K562 (cell line): Measurements from ENCODE around the gene ANKRD13B. TPM values are rescaled to one million over a fixed set of nuclear protein-coding genes. Genes with fewer than 3 reads are reported as not detected.
A peak's percentile ranks its signal among the peaks of the same experiment; 100 is the strongest.

Source experiments
- CHAMP1 ChIP-seq: fragments of 450-650 bp; IDR thresholded peaks from 2 replicates; pipeline ENCODE4 v1.6.1; 2016; ENCODE audit warnings: mild to moderate bottlenecking
- E2F6 ChIP-seq, 2 experiments: IDR thresholded peaks; 2 replicates each; pipeline ENCODE4 v1.6.1; 2011; ENCODE audit warnings: borderline replicate concordance in 1 of 2, control low read depth in 1 of 2, low read depth in 1 of 2, low read length in 1 of 2, mild to moderate bottlenecking in 1 of 2, mixed read lengths in 1 of 2, moderate library complexity in 1 of 2; ENCODE audit not compliant: insufficient read depth in 1 of 2, insufficient read length in 1 of 2, poor library complexity in 1 of 2, severe bottlenecking in 1 of 2; ENCODE audit errors: extremely low read depth in 1 of 2
- ELF1 ChIP-seq: fragments of 200-800 bp; sonication (Bioruptor generic); IDR thresholded peaks from 2 replicates; pipeline ENCODE4 v1.6.1; 2016; ENCODE audit warnings: missing genetic modification characterization, missing compliant biosample characterization
- GATAD2B ChIP-seq: fragments of 450-650 bp; IDR thresholded peaks from 2 replicates; pipeline ENCODE4 v1.6.1; 2017; ENCODE audit warnings: mild to moderate bottlenecking, borderline replicate concordance
- HMGN3 ChIP-seq: IDR thresholded peaks from 2 replicates; pipeline ENCODE4 v1.6.1; 2011; ENCODE audit warnings: borderline replicate concordance, low read depth, mild to moderate bottlenecking, mixed read lengths, low read length; ENCODE audit not compliant: insufficient read length; ENCODE audit errors: extremely low read depth
- KDM5B ChIP-seq: fragments of 200-600 bp; sonication (generic); IDR thresholded peaks from 2 replicates; pipeline ENCODE4 v1.6.1; 2012; ENCODE audit warnings: low read depth, mild to moderate bottlenecking, moderate library complexity, low read length, control low read depth, inconsistent platforms; ENCODE audit not compliant: insufficient replicate concordance
- KLF1 ChIP-seq: fragments of 450-650 bp; IDR thresholded peaks from 2 replicates; pipeline ENCODE4 v1.6.1; 2016; ENCODE audit warnings: missing genetic modification characterization, missing compliant biosample characterization
- MAZ ChIP-seq, 2 experiments: fragments of 450-650 bp in 1 of 2; sonication (generic) in 1 of 2; formaldehyde crosslinking; IDR thresholded peaks in 1 of 2; conservative IDR thresholded peaks in 1 of 2; 2 replicates each; pipeline versions ENCODE4 v1.4.0 to v1.5.0; 2020; ENCODE audit warnings: mild to moderate bottlenecking in 1 of 2, missing genetic modification reagents in 1 of 2
- MYC ChIP-seq, 2 experiments: fragments of 250-450 bp in 1 of 2; sonication (Bioruptor Pico) in 1 of 2; IDR thresholded peaks; 2 replicates each; pipeline versions ENCODE4 v1.5.1 to v1.6.1; 2012 to 2021; ENCODE audit warnings: low read depth in 2 of 2, borderline replicate concordance in 1 of 2, improper control_type of control experiment in 1 of 2, low read length in 1 of 2, mild to moderate bottlenecking in 1 of 2, moderate library complexity in 1 of 2
- NR2C2 ChIP-seq, 2 experiments: fragments of 200-800 bp in 1 of 2; sonication (Bioruptor generic) in 1 of 2; sonication (generic) in 1 of 2; formaldehyde crosslinking in 1 of 2; IDR thresholded peaks; 2 replicates each; pipeline versions ENCODE4 v1.6.1 to v1.8.0; 2016 to 2022; ENCODE audit warnings: mild to moderate bottlenecking in 1 of 2, missing compliant biosample characterization in 1 of 2, missing genetic modification characterization in 1 of 2, missing genetic modification reagents in 1 of 2
- PHF8 ChIP-seq: fragments of 200-600 bp; sonication (generic); IDR thresholded peaks from 2 replicates; pipeline ENCODE4 v1.6.1; 2012; ENCODE audit warnings: mixed run types, mild to moderate bottlenecking, inconsistent platforms, low read length, moderate library complexity, borderline replicate concordance
- PREB ChIP-seq: sonication (generic); formaldehyde crosslinking; IDR thresholded peaks from 2 replicates; pipeline ENCODE4 v1.8.1; 2023; ENCODE audit warnings: mild to moderate bottlenecking, missing genetic modification reagents
- RB1 ChIP-seq: fragments of 450-650 bp; IDR thresholded peaks from 2 replicates; pipeline ENCODE4 v1.6.1; 2017; ENCODE audit warnings: low read depth, mild to moderate bottlenecking
- RCOR1 ChIP-seq, 2 experiments: IDR thresholded peaks; 2 replicates each; pipeline ENCODE4 v1.6.1; 2012; ENCODE audit warnings: low read depth in 2 of 2, low read length in 2 of 2, borderline replicate concordance in 1 of 2, improper control_type of control experiment in 1 of 2
- ZFP91 ChIP-seq: sonication (generic); formaldehyde crosslinking; IDR thresholded peaks from 2 replicates; pipeline ENCODE4 v1.8.0; 2022; ENCODE audit warnings: mild to moderate bottlenecking, missing genetic modification reagents
- ZNF644 ChIP-seq: fragments of 200-800 bp; sonication (Bioruptor generic); IDR thresholded peaks from 2 replicates; pipeline ENCODE4 v1.6.1; 2016; ENCODE audit warnings: low read depth, missing genetic modification characterization, missing compliant biosample characterization
- polyA plus RNA-seq, 8 experiments: library from polyadenylated mRNA; depleted of rRNA in 4 of 8; stranded (reverse) in 5 of 8; unstranded in 3 of 8; fragments of >200 nt; fragmentation: Nextera tagmentation in 2 of 8; fragmentation: Illumina TruSeq in 1 of 8; extraction: Ambion mirVana in 2 of 8; extraction: Trizol in 1 of 8; gene quantifications; 2 replicates each; pipeline versions ENCODE4 v1.2.1 to v1.2.3, GENCODE V29; 2011 to 2014; ENCODE audit warnings: inconsistent platforms in 1 of 8, missing spikeins in 1 of 8
- total RNA-seq, 7 experiments: library from RNA; depleted of rRNA in 6 of 7; stranded (reverse); fragments of >200 nt in 6 of 7; fragmentation: Illumina TruSeq in 2 of 7; extraction: Trizol in 2 of 7; gene quantifications; 2 replicates each; pipeline versions ENCODE4 v1.2.1 to v1.2.3, GENCODE V29; 2011 to 2021; ENCODE audit warnings: low replicate concordance in 1 of 7

ANKRD13B gene
- total and polyA plus RNA-seq, 9 of the 15 experiments (the other 6 are each of a cell fraction or from before 2014, with no cell fraction given): 0.15 to 28.1 (median 4.6) TPM

- TF ChIP-seq ZFP91: peak; percentile 94
- peak; percentile 45; the same call in 1 of the 2 replicates for TF ChIP-seq PHF8
- TF ChIP-seq KDM5B: peak; percentile 35
- TF ChIP-seq ELF1 (tag): peak; percentile 52; the same call in 1 of the 2 replicates
- peak; percentile 71 for TF ChIP-seq RB1
- no peak for TF ChIP-seq CHAMP1
- TF ChIP-seq NR2C2 (CRISPR knock-in tag; IDR thresholded peaks at IDR 0.05): no peak
- peak; percentile 43; the same call in 1 of the 2 replicates for TF ChIP-seq NR2C2 (tag; IDR thresholded peaks at IDR 0.05)
- TF ChIP-seq KLF1 (tag): 0 out of 2 replicates have a peak, but pooled peaks have one; percentile 32
- peak; percentile 56 for TF ChIP-seq MYC (IDR thresholded peaks at IDR 0.05; ENCODE audit: low read depth, low read length)
- TF ChIP-seq MYC (CRISPR knock-in tag; IDR thresholded peaks at IDR 0.05; ENCODE audit: borderline replicate concordance, low read depth): no peak
- TF ChIP-seq MAZ (CRISPR knock-in tag; conservative IDR thresholded peaks at IDR 0.05 in 1 of 2, IDR thresholded peaks at IDR 0.05 in 1 of 2): peak; percentile 76 to 96; a peak in 3 of 4 replicates
- TF ChIP-seq E2F6 (IDR thresholded peaks at IDR 0.05; ENCODE audit: borderline replicate concordance in 1 of 2, extremely low read depth in 1 of 2, insufficient read depth in 1 of 2, insufficient read length in 1 of 2, low read depth in 1 of 2, low read length in 1 of 2, poor library complexity in 1 of 2, severe bottlenecking in 1 of 2): peak in 1 of 2 experiments; percentile 72
- 0 out of 2 replicates have a peak, but pooled peaks have one; percentile 40 for TF ChIP-seq PREB (CRISPR knock-in tag)
- TF ChIP-seq RCOR1 (IDR thresholded peaks at IDR 0.05; ENCODE audit: borderline replicate concordance in 1 of 2, low read depth in 2 of 2, low read length in 2 of 2): peak in 1 of 2 experiments; percentile 24; a peak in 1 of 4 replicates
- TF ChIP-seq GATAD2B: peak; percentile 23; the same call in 1 of the 2 replicates
- TF ChIP-seq ZNF644: no peak
- peak; percentile 74 for TF ChIP-seq HMGN3
Measured at GRCh38 chr17:29589524-29590410, 3.2 kb upstream of the ANKRD13B start, which contains the start of gene GIT1 (continued).
